Astrocyte of the cerebellum (primary cell): Measurements from ENCODE around the gene KIF5C.

ENCODE experiments used
- DNase-seq: peaks from one replicate; pipeline ENCODE4 v3.0.0-alpha.2; 2011; ENCODE audit warnings: low read depth
- H3K4me3 ChIP-seq: 2 replicates; pipeline ENCODE4 v1.5.1; 2011; ENCODE audit warnings: mild to moderate bottlenecking, low read depth, low read length, moderate library complexity
- CTCF ChIP-seq: IDR thresholded peaks from 2 replicates; pipeline ENCODE4 v1.5.1; 2012; ENCODE audit warnings: low read length, low read depth, moderate library complexity, mild to moderate bottlenecking; ENCODE audit errors: missing control alignments
- in situ Hi-C: cut with HindIII; loops from 2 replicates; pipeline ENCODE4 v1.10.0; 2017; ENCODE audit warnings: low sequenced_read_pairs

The KIF5C gene

DNA sequence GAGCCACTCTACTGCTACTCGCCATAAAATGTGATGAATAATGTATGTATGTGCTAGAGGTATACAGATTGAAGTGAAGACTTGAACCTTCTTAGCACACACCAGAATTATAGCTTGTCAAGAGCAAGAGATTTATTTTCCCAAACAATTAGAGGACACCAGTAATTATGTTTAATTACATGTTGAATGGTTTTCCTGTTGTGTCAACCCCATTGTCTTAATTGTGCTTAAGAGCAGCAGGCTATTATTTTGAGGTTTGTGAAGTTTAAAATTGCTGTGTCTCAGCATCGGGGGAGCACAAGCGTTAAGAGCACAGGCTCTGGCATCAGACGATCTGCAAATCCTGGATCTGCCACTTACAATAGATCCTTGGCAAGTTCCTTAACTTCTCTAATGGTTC, 29.0 kb downstream of the KIF5C start:
- in situ Hi-C loops: no loop called here
- H3K4me3 ChIP-seq: no peak overlapping the region
- no peak for TF ChIP-seq CTCF
- DNase-seq: no peak

DNA sequence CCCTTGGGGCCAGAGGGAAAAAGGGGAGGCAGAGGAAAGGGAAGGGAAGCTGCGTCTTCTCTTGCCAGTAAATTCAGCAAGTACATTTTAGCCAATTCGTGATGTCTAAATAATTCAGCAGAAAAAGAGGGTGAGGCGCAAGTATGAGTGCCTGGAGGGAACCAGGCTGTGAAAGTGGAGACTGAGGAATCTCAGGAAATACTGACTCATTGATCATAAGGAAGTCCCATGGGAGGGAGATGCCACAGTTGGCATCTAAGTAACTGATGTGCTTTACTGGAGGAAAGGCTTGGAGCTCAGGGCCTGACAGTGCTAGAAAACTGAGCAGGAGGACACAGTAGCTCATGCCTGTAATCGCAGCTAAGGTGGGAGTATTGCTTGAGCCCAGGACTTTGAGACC, 31.1 kb downstream of the KIF5C start:
- in situ Hi-C loops: no loop called here
- TF ChIP-seq CTCF: no peak
- no peak for DNase-seq
- H3K4me3 ChIP-seq: no peak overlapping the region

DNA sequence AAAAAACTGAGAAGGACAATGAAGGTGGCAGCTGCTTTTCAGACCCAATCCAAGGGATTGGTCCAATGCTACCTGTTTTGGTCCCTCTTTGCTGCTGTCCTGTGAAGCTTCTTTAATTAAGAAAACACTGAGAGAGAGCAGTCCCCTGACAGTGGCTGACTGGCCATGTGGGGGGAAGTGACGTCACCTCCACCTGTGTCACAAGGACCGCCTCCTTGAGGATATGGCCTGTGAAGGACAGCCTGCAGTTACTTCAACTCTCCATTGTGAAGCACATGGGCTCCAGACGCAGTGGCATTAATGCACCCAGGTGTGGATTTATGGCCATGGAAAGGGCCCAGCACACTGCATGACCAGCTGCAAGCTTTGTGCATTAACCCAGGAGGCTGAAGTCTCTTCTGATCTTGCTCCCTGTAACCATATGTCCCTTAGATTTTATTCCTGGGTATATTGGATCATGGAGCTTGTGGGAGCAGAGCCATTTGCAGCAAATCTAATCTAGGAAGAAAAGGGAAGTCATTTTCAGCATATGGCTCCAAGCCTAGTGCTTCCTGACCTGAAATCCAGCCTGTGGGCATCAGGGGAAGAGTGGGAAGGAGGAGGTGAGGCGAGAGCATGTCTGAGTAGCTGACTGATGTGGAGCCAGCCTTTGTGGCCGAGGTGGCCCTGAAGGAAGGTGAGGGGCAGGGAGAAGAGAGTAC, 32.2 kb downstream of the KIF5C start:
- no peak for TF ChIP-seq CTCF
- no peak overlapping the region for H3K4me3 ChIP-seq
- in situ Hi-C loops: no loop called here
- DNase-seq: no peak

GRCh38 chr2:148909114-148909513, 34.1 kb downstream of the KIF5C start:
- no peak overlapping the region for H3K4me3 ChIP-seq
- DNase-seq: no peak
- no peak for TF ChIP-seq CTCF
- in situ Hi-C loops: no loop called here

DNA sequence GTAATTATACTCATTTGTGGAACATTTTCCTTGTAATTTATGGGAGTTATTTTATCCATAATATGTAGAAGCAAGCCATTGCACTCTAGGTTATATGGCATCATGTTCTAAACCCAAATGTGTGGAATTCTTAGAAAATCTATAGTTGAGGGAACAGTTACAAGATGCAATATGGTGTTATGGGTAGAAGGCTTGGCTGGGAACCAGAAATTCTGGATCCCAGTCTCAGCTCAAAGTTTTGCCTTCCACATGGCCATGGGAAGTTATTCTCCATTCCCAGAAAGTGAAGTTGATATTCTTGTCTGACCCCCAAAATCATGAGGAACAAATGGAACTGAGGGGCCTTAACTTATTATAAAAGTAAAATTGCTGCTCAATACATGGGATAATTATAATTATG, 38.0 kb downstream of the KIF5C start:
- in situ Hi-C loops: no loop called here

GRCh38 chr2:148913492-148913891, 38.5 kb downstream of the KIF5C start:
- no peak overlapping the region for H3K4me3 ChIP-seq
- no peak for DNase-seq
- in situ Hi-C loops: no loop called here
- TF ChIP-seq CTCF: no peak

More for the DNA sequence above, 38.0 kb downstream of the KIF5C start:
- no peak for DNase-seq
- no peak overlapping the region for H3K4me3 ChIP-seq
- TF ChIP-seq CTCF: no peak
